H9 (cell line): ENCODE measurements around the gene INTS13. TPM values are rescaled to one million over a fixed set of nuclear protein-coding genes. Genes with fewer than 3 reads are reported as not detected.

ENCODE experiments used
- DNase-seq: peaks from one replicate; pipeline ENCODE4 v3.0.0-alpha.2; 2017
- H2AFZ ChIP-seq: one replicate; pipeline ENCODE4 v1.6.1; 2013; ENCODE audit warnings: mild to moderate bottlenecking, low read length, control low read depth, moderate library complexity
- H2AK5ac ChIP-seq: 2 replicates; pipeline ENCODE4 v1.6.1; 2013; ENCODE audit warnings: low read length, control low read depth, mixed read lengths; ENCODE audit not compliant: insufficient read length
- H2BK120ac ChIP-seq: one replicate; pipeline ENCODE4 v1.6.1; 2013; ENCODE audit warnings: low read depth, mild to moderate bottlenecking, low read length, control low read depth, inconsistent platforms; ENCODE audit not compliant: poor library complexity, severe bottlenecking
- H2BK12ac ChIP-seq: 2 replicates; pipeline ENCODE4 v1.6.1; 2013; ENCODE audit warnings: low read length, control low read depth, mixed read lengths, low read depth; ENCODE audit not compliant: insufficient read length
- H2BK15ac ChIP-seq: 2 replicates; pipeline ENCODE4 v1.6.1; 2013; ENCODE audit warnings: low read depth, low read length, control low read depth
- H2BK20ac ChIP-seq: one replicate; pipeline ENCODE4 v1.6.1; 2013; ENCODE audit warnings: low read depth, mild to moderate bottlenecking, low read length, control low read depth, inconsistent platforms; ENCODE audit not compliant: poor library complexity, severe bottlenecking
- H2BK5ac ChIP-seq: 2 replicates; pipeline ENCODE4 v1.6.1; 2013; ENCODE audit warnings: low read length, control low read depth, mixed read lengths; ENCODE audit not compliant: insufficient read length
- H3K14ac ChIP-seq: 2 replicates; pipeline ENCODE4 v1.6.1; 2013; ENCODE audit warnings: low read length, control low read depth; ENCODE audit not compliant: insufficient read depth
- H3K18ac ChIP-seq: 2 replicates; pipeline ENCODE4 v1.6.1; 2013; ENCODE audit warnings: low read depth, mild to moderate bottlenecking, mixed read lengths, low read length, control low read depth; ENCODE audit not compliant: insufficient read length
- H3K23ac ChIP-seq: 2 replicates; pipeline ENCODE4 v1.6.1; 2013; ENCODE audit warnings: low read length, control low read depth, mixed read lengths, low read depth; ENCODE audit not compliant: insufficient read length
- H3K23me2 ChIP-seq: 2 replicates; pipeline ENCODE4 v1.6.1; 2013; ENCODE audit warnings: low read depth, mild to moderate bottlenecking, mixed read lengths, low read length, control low read depth; ENCODE audit not compliant: insufficient read length, poor library complexity, severe bottlenecking
- H3K27ac ChIP-seq: 2 replicates; pipeline ENCODE4 v1.5.1; 2013; ENCODE audit warnings: low read length, control low read depth, mixed read lengths, low read depth; ENCODE audit not compliant: insufficient read length
- H3K27me3 ChIP-seq: 2 replicates; pipeline ENCODE4 v1.6.1; 2013; ENCODE audit warnings: low read length, control low read depth, inconsistent platforms; ENCODE audit not compliant: insufficient read depth
- H3K4ac ChIP-seq: 2 replicates; pipeline ENCODE4 v1.6.1; 2013; ENCODE audit warnings: low read depth, mild to moderate bottlenecking, control low read depth, inconsistent platforms, low read length, moderate library complexity
- H3K4me1 ChIP-seq: 2 replicates; pipeline ENCODE4 v1.6.1; 2013; ENCODE audit warnings: low read length, control low read depth, inconsistent platforms; ENCODE audit not compliant: insufficient read depth
- H3K4me2 ChIP-seq: 2 replicates; pipeline ENCODE4 v1.6.1; 2013; ENCODE audit warnings: low read length, control low read depth, mixed read lengths; ENCODE audit not compliant: insufficient read length, insufficient read depth
- H3K56ac ChIP-seq: 2 replicates; pipeline ENCODE4 v1.6.1; 2013; ENCODE audit warnings: low read depth, mild to moderate bottlenecking, mixed read lengths, low read length, control low read depth; ENCODE audit not compliant: insufficient read length
- H3K79me1 ChIP-seq: 2 replicates; pipeline ENCODE4 v1.6.1; 2013; ENCODE audit warnings: low read depth, mild to moderate bottlenecking, moderate library complexity, low read length, control low read depth, inconsistent platforms; ENCODE audit not compliant: insufficient read depth, poor library complexity, severe bottlenecking
- H3K79me2 ChIP-seq: 2 replicates; pipeline ENCODE4 v1.6.1; 2013; ENCODE audit warnings: low read length, control low read depth, inconsistent platforms; ENCODE audit not compliant: insufficient read depth
- H3K9ac ChIP-seq: 2 replicates; pipeline ENCODE4 v1.6.1; 2013; ENCODE audit warnings: low read length, control low read depth, mixed read lengths; ENCODE audit not compliant: insufficient read length; ENCODE audit errors: extremely low read depth
- H3K9me3 ChIP-seq: one replicate; pipeline ENCODE4 v1.6.1; 2013; ENCODE audit warnings: low read depth, low read length, inconsistent platforms; ENCODE audit not compliant: control insufficient read depth
- H3T11ph ChIP-seq: one replicate; pipeline ENCODE4 v1.6.1; 2013; ENCODE audit warnings: mild to moderate bottlenecking, low read length, control low read depth, inconsistent platforms
- H4K20me1 ChIP-seq: one replicate; pipeline ENCODE4 v1.6.1; 2013; ENCODE audit not compliant: control insufficient read depth, insufficient read length, insufficient read depth
- H4K5ac ChIP-seq: 2 replicates; pipeline ENCODE4 v1.6.1; 2013; ENCODE audit warnings: low read depth, mild to moderate bottlenecking, mixed read lengths, low read length, control low read depth; ENCODE audit not compliant: insufficient read length
- H4K8ac ChIP-seq: replicated peaks from 2 replicates; pipeline ENCODE4 v1.6.1; 2013; ENCODE audit warnings: low read length, control low read depth, mixed read lengths, low read depth; ENCODE audit not compliant: insufficient read length
- H4K91ac ChIP-seq: 2 replicates; pipeline ENCODE4 v1.6.1; 2013; ENCODE audit warnings: low read depth, mild to moderate bottlenecking, moderate library complexity, mixed read lengths, low read length, control low read depth; ENCODE audit not compliant: insufficient read length
- H3K27ac Mint-ChIP-seq, 3 experiments: 2 replicates in 2 of 3; 3 replicates in 1 of 3; pipeline ENCODE4 v1.8.0; 2020 to 2021; ENCODE audit warnings: mixed read lengths in 3 of 3, mild to moderate bottlenecking in 1 of 3, moderate library complexity in 1 of 3
- H3K27me3 Mint-ChIP-seq: 2 replicates; pipeline ENCODE4 v1.8.0; 2021; ENCODE audit warnings: low read depth, mild to moderate bottlenecking, moderate library complexity, mixed read lengths
- H3K36me3 Mint-ChIP-seq, 3 experiments: 2 replicates in 2 of 3; 3 replicates in 1 of 3; pipeline ENCODE4 v1.8.0; 2020 to 2021; ENCODE audit warnings: low read depth in 3 of 3, mixed read lengths in 3 of 3; ENCODE audit not compliant: insufficient read depth in 1 of 3
- H3K4me1 Mint-ChIP-seq, 2 experiments: 2 replicates each; pipeline ENCODE4 v1.8.0; 2020; ENCODE audit warnings: mixed read lengths in 2 of 2
- H3K4me3 Mint-ChIP-seq, 2 experiments: 2 replicates in 1 of 2; 3 replicates in 1 of 2; pipeline ENCODE4 v1.8.0; 2020 to 2021; ENCODE audit warnings: mild to moderate bottlenecking in 2 of 2, mixed read lengths in 2 of 2, moderate library complexity in 1 of 2
- H3K9me3 Mint-ChIP-seq, 2 experiments: 2 replicates in 1 of 2; 3 replicates in 1 of 2; pipeline ENCODE4 v1.8.0; 2020; ENCODE audit warnings: mild to moderate bottlenecking in 2 of 2, mixed read lengths in 2 of 2, moderate library complexity in 1 of 2
- CTCF ChIP-seq: fragments of 200-600 bp; sonication (generic); conservative IDR thresholded peaks from 3 replicates; pipeline ENCODE4 v1.8.0; 2021; ENCODE audit warnings: antibody characterized with exemption, mild to moderate bottlenecking
- WGBS: extraction: QIAGEN DNeasy Blood & Tissue Kit; methylation state at CpG from one replicate; pipeline ENCODE4 v1.1.7; 2013; ENCODE audit warnings: missing lambda C conversion rate, low lambda C conversion rate, mixed read lengths; ENCODE audit not compliant: insufficient read length; ENCODE audit errors: extremely low coverage; 5-methylcytosine and 5-hydroxymethylcytosine counted together
- total RNA-seq: library from RNA; stranded (reverse); gene quantifications from 2 replicates; pipeline ENCODE4 v1.2.1, GENCODE V29; 2021

The INTS13 gene
- total RNA-seq, 1 experiment from 2014 or later: 39.1 TPM

GRCh38 chr12:26857465-26858176 is 80.2 kb downstream of the INTS13 start:
- H2BK120ac ChIP-seq: no peak overlapping the region
- no peak overlapping the region for H2AK5ac ChIP-seq
- no peak overlapping the region for H2BK20ac ChIP-seq
- no peak overlapping the region for H4K8ac ChIP-seq
- H3T11ph ChIP-seq: no peak overlapping the region
- peak overlapping the region; percentile 36 for H2AFZ ChIP-seq
- H4K91ac ChIP-seq: no peak overlapping the region
- no peak for TF ChIP-seq CTCF
- H3K4me3 Mint-ChIP-seq: no peak overlapping the region
- H3K23me2 ChIP-seq: no peaks in the 10 kb centered on the region
- peaks cover 2% of the 10 kb centered on the region; the same call in 1 of the 2 replicates for H3K4me1 ChIP-seq
- no peak overlapping the region for H4K5ac ChIP-seq
- no peak overlapping the region for H2BK12ac ChIP-seq
- H2BK5ac ChIP-seq: no peak overlapping the region
- no peak overlapping the region for H3K9ac ChIP-seq
- H3K27me3 ChIP-seq: no peaks in the 10 kb centered on the region
- H3K9me3 Mint-ChIP-seq: no peaks in the 10 kb centered on the region
- H3K36me3 Mint-ChIP-seq: no peaks in the 10 kb centered on the region
- H3K79me1 ChIP-seq: no peaks in the 10 kb centered on the region
- no peaks in the 10 kb centered on the region for H3K27me3 Mint-ChIP-seq
- no peaks in the 10 kb centered on the region for H4K20me1 ChIP-seq
- H3K23ac ChIP-seq: no peak overlapping the region
- H3K4me1 Mint-ChIP-seq: peaks cover 0 to 7% of the 10 kb centered on the region in 2 experiments; a peak in 2 of 4 replicates
- no CpG with 5 or more reads among the region's 6 CpGs for WGBS
- no peak overlapping the region for H3K4me2 ChIP-seq
- no peak overlapping the region for H3K4ac ChIP-seq
- H3K79me2 ChIP-seq: no peaks in the 10 kb centered on the region
- H3K27ac ChIP-seq: no peak overlapping the region
- no peaks in the 10 kb centered on the region for H3K9me3 ChIP-seq
- DNase-seq: no peak
- no peak overlapping the region for H3K18ac ChIP-seq
- no peak overlapping the region for H2BK15ac ChIP-seq
- no peak overlapping the region for H3K14ac ChIP-seq
- no peak overlapping the region for H3K56ac ChIP-seq
- H3K27ac Mint-ChIP-seq: no peak overlapping the region; a peak in 1 of 7 replicates
